ENCODE measurements around the gene ANKS1A.

ANKS1A gene

DNA sequence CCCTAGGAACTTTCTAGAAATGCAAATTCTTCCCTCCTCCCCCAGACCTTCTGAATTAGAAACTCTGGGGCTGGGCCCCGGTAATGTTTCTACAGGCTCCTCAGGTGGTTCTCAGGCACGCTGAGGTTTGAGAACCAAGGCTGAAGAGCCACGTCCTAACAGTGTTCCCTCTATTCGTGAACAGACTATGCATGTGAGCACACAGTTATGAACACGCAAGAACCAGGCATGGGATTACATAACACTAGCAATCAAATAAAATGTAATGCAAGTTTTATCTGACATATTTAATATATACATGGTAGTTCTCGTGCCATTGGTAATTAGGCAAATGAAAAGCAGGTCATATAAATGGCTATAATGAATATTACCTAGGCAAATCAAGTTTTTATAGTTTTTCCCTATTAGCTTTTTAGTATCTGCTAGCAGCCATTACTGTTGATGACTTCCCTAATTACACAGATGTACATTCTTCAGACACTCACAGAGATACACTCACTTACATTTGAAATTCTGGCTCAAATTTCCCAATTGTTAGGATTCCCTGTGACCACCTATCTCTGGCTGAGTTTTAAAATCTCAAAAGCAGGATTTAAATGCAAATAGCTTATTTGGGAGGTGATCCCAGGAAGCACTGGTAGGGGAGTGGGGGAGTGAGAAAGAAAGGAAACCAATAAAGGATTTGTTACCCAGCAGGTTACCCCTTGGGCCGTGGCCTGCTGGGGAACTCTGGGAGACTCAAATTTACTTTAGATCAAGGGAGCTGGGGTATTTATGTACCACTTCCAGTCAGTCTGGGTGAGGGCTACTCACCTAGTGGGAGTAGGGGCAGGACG is 148.0 kb downstream of the ANKS1A start:
- Histone ChIP-seq H3K27me3 (ENCODE audit: control insufficient read depth, insufficient read depth, low read length) (no peaks in the 10 kb centered on the region), H3K9me3 (ENCODE audit: control insufficient read depth, insufficient read depth, low read length) (no peaks in the 10 kb centered on the region), H3K36me3 (ENCODE audit: control insufficient read depth, insufficient read depth, low read length) (no peaks in the 10 kb centered on the region), H3K4me1 (ENCODE audit: control insufficient read depth, insufficient read depth, low read length) (peaks cover 14% of the 10 kb centered on the region), H3K27ac (ENCODE audit: low read length) (peak overlapping the region; percentile 80), H3K4me3 (ENCODE audit: low read length) (no peak overlapping the region)
- WGBS (ENCODE audit: insufficient coverage, insufficient read length), result no CpG with 5 or more reads among the region's 8 CpGs
- no peak for DNase-seq (ENCODE audit: low read depth, low spot score)

DNA sequence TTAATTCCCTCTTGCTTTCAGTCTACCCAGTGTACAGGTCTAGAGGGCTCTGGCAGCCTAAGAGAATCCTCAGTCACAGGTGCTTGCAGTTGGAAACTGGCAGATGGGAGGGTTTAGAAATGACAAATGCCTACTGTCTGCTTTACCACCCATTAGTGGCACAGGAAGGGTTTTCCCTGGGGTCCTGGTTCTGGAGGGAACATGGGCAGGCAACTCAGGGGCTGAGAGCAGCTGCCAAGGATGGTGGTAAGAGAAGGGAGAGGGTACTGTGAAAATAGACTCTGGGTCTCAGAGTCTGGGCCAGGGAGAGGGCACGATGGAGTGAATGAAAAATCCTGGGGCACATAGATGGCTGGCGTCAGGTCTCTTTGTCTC is 148.6 kb downstream of the ANKS1A start:
- H3K4me1 ChIP-seq (ENCODE audit: control insufficient read depth, insufficient read depth, low read length), result peaks cover 18% of the 10 kb centered on the region
- no peaks in the 10 kb centered on the region for H3K9me3 ChIP-seq (ENCODE audit: control insufficient read depth, insufficient read depth, low read length)
- H3K27ac ChIP-seq (ENCODE audit: low read length), result peak overlapping the region; percentile 80
- no peak for DNase-seq (ENCODE audit: low read depth, low spot score)
- no peaks in the 10 kb centered on the region for H3K36me3 ChIP-seq (ENCODE audit: control insufficient read depth, insufficient read depth, low read length)
- H3K4me3 ChIP-seq (ENCODE audit: low read length), result no peak overlapping the region
- no CpG with 5 or more reads among the region's 2 CpGs for WGBS (ENCODE audit: insufficient coverage, insufficient read length)
- no peaks in the 10 kb centered on the region for H3K27me3 ChIP-seq (ENCODE audit: control insufficient read depth, insufficient read depth, low read length)

DNA sequence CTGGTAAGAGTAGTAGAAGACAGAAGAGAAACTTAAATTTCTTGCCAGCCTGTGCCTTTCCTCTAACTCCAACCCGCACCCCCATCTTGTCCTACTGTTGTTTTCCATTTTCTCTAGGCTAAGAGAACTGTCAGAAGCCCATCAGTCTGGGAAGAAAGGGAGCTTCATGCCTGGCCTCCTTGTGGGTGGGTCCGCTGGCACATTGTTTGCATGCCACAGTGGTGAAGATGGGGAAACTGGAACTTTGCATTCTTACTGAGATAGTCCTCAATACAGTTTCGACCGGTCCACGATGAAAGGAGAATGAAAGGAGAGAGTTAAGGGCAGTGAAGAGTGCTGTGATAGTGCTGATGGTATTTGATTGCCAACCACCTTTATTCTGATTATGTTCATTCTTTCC is 149.0 kb downstream of the ANKS1A start:
- peak overlapping the region; percentile 80 for H3K27ac ChIP-seq (ENCODE audit: low read length)
- H3K4me3 ChIP-seq (ENCODE audit: low read length), result no peak overlapping the region
- no CpG with 5 or more reads among the region's 5 CpGs for WGBS (ENCODE audit: insufficient coverage, insufficient read length)
- DNase-seq (ENCODE audit: low read depth, low spot score), result no peak
- H3K9me3 ChIP-seq (ENCODE audit: control insufficient read depth, insufficient read depth, low read length), result no peaks in the 10 kb centered on the region
- peaks cover 21% of the 10 kb centered on the region for H3K4me1 ChIP-seq (ENCODE audit: control insufficient read depth, insufficient read depth, low read length)
- H3K27me3 ChIP-seq (ENCODE audit: control insufficient read depth, insufficient read depth, low read length), result no peaks in the 10 kb centered on the region
- H3K36me3 ChIP-seq (ENCODE audit: control insufficient read depth, insufficient read depth, low read length), result no peaks in the 10 kb centered on the region

DNA sequence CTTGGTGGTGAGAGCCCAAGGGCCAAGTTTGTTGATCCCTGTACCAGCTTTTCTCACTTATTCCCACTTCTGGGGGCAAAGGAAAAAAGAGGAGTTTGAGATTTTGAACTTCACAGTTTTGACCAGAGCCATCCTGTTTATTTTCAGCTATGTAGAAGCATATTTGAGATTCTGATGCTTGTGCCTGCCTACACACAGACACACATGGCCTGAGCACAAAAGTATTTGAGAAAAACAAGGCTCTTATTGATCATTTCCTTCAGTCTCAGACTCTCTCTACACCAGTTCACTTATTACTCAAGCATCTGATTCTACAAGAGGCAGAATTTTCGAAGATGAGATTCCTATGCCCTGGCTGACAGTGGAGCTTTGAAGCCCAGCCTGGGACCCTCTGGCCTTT is 151.3 kb downstream of the ANKS1A start:
- no CpG with 5 or more reads among the region's 1 CpG for WGBS (ENCODE audit: insufficient coverage, insufficient read length)
- Histone ChIP-seq H3K4me1 (ENCODE audit: control insufficient read depth, insufficient read depth, low read length) (peaks cover 24% of the 10 kb centered on the region), H3K36me3 (ENCODE audit: control insufficient read depth, insufficient read depth, low read length) (no peaks in the 10 kb centered on the region)

DNA sequence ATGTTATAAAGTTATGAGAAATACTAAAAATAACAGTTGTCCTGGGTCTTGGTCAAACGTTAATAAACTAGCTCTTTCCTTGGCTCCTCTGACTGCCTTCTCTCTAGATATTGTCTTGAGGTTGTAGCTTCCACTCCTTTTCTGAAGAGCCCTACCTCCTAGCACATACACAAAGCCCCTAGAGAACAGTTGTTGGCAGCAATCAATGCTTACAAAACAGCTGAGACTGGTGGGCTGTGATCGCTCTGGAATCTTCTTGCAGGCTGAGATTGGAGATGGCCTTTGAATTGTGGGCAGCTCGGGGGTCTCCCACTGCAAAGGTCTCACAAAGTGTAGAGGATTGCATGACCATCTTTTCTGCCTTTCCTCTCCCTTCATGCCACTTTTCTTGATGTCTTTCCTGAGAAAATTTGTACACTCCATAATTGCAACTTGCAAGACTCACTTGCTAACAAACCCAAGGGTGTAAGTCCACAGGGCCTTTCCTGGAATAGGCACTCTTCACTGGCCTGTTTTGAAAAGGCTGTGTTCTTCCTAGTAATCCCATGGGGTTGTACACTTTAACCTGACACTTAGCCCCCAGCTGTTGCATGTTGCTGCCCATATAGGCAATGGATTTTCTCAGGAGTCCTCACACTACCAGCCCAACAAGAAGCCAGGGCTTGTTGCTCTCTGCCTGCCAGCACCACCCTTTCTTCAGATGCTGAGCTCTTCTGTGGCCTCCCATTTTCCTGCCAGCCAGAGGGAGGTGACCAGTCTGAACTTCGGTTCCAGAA is 152.2 kb downstream of the ANKS1A start:
- H3K27ac ChIP-seq (ENCODE audit: low read length), result no peak overlapping the region
- H3K4me3 ChIP-seq (ENCODE audit: low read length), result no peak overlapping the region
- H3K9me3 ChIP-seq (ENCODE audit: control insufficient read depth, insufficient read depth, low read length), result no peaks in the 10 kb centered on the region
- H3K36me3 ChIP-seq (ENCODE audit: control insufficient read depth, insufficient read depth, low read length), result no peaks in the 10 kb centered on the region
- WGBS (ENCODE audit: insufficient coverage, insufficient read length), result no CpG with 5 or more reads among the region's 4 CpGs
- no peaks in the 10 kb centered on the region for H3K27me3 ChIP-seq (ENCODE audit: control insufficient read depth, insufficient read depth, low read length)
- H3K4me1 ChIP-seq (ENCODE audit: control insufficient read depth, insufficient read depth, low read length), result peaks cover 20% of the 10 kb centered on the region
- no peak for DNase-seq (ENCODE audit: low read depth, low spot score)

More for the DNA sequence above, 151.3 kb downstream of the ANKS1A start:
- DNase-seq (ENCODE audit: low read depth, low spot score), result no peak
- H3K27me3 ChIP-seq (ENCODE audit: control insufficient read depth, insufficient read depth, low read length), result no peaks in the 10 kb centered on the region
- H3K27ac ChIP-seq (ENCODE audit: low read length), result no peak overlapping the region
- no peak overlapping the region for H3K4me3 ChIP-seq (ENCODE audit: low read length)
- H3K9me3 ChIP-seq (ENCODE audit: control insufficient read depth, insufficient read depth, low read length), result no peaks in the 10 kb centered on the region

DNA sequence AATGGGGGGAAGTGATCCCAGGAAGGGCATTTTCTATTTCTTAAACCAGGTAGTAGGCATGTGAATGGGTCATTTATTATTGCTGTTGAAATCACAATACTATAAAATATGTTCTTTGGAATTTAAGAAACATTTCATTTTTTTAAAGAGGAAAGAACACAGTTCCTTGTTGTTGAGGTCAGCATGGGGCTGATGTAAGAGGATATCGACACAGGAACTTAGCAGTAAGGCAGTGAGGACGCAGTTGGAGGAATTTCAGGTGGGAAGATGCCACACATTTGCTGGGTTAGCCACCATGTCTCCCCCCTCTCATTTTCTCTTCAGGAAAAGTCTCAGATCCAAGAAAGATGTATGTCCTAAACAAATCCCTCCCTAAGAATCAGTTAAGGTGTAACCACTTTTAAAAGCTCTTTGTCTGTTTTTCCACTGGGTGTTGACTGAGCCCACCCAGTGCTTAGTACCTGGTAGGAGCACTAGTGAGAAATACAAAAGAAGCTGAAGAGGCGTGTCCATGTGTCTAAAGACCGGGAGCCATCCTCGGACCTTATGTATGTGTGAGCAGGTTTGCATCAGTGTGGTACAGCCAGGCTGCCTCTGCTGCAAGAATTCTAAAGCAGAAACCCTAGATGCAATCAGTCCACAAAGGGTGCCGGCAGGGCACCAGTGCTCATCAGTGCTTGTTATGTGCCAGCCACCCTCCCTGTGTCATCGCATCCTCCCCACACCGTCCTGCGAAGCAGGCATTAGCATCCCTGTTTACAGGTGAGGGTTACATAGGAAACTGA is 153.2 kb downstream of the ANKS1A start:
- no peak for DNase-seq (ENCODE audit: low read depth, low spot score)
- H3K4me3 ChIP-seq (ENCODE audit: low read length), result no peak overlapping the region
- H3K27me3 ChIP-seq (ENCODE audit: control insufficient read depth, insufficient read depth, low read length), result no peaks in the 10 kb centered on the region
- no peak overlapping the region for H3K27ac ChIP-seq (ENCODE audit: low read length)
- WGBS (ENCODE audit: insufficient coverage, insufficient read length), result no CpG with 5 or more reads among the region's 9 CpGs
- H3K9me3 ChIP-seq (ENCODE audit: control insufficient read depth, insufficient read depth, low read length), result no peaks in the 10 kb centered on the region
- H3K36me3 ChIP-seq (ENCODE audit: control insufficient read depth, insufficient read depth, low read length), result no peaks in the 10 kb centered on the region
- H3K4me1 ChIP-seq (ENCODE audit: control insufficient read depth, insufficient read depth, low read length), result peaks cover 20% of the 10 kb centered on the region

DNA sequence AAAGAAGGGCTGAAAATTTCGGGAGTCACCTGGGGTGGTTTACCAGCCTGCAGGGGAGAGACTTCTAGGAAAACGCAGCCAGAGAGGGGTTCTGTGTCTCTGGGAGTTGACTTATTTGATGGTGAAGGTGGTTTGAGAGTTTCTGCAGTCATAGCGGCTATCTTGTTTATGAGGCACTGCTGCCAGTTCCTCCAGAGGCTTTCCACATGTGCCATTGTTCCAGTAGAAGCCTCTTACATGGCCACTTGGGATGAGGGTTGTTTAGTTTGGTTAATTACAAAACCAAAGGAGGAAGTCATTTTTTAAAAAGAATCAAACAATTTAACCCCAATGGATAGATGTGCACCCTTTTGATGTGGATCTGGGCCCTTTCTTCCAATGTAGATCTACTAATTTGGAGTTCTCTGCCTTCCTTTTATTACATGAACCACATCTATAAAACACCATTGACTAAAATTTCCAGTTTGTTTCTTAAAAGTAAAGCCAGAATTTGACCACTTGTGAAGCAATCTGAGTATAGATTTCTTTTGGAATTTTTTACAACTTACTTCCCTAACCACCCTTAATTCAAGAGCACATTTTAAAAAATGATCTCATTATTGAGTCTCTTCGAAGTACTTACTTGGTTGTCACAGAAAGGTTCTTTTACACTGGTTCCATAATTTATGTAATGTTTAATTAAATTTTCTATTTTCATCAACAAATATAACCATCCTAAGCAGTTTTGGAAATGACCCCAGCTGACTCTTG is 154.5 kb downstream of the ANKS1A start:
- H3K9me3 ChIP-seq (ENCODE audit: control insufficient read depth, insufficient read depth, low read length), result no peaks in the 10 kb centered on the region
- no peaks in the 10 kb centered on the region for H3K36me3 ChIP-seq (ENCODE audit: control insufficient read depth, insufficient read depth, low read length)
- peaks cover 19% of the 10 kb centered on the region for H3K4me1 ChIP-seq (ENCODE audit: control insufficient read depth, insufficient read depth, low read length)
- no peaks in the 10 kb centered on the region for H3K27me3 ChIP-seq (ENCODE audit: control insufficient read depth, insufficient read depth, low read length)
- H3K4me3 ChIP-seq (ENCODE audit: low read length), result no peak overlapping the region
- no CpG with 5 or more reads among the region's 4 CpGs for WGBS (ENCODE audit: insufficient coverage, insufficient read length)
- no peak for DNase-seq (ENCODE audit: low read depth, low spot score)
- no peak overlapping the region for H3K27ac ChIP-seq (ENCODE audit: low read length)

DNA sequence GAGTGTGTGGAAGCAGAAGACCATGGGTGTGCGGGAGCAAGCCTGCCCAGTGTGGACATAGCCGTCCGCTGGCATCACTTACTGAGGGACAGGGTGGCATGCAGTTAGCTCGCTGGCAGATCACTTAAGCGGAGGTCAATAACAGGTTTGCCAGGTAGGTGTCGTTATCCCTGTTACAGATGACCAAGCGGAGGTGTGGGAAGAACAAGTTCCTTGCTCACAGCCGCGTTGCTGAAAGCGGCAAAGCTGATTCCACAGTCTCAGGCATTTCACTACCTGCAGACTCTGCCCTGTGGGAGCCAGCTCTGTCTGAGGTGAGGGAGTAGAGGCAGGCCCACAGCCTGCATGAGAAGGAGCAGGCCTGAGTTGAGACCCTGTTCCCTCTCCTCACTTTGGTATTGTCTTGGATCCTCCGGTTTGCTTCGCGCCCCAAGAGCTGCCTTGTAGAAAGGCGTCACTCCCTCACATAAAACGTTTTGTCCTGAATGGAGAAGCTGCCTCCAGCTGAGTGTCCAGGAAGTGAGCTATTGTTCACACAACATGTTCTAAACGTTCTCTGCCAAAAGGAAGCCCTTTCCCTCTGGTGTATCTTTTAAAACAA is 155.2 kb downstream of the ANKS1A start:
- Histone ChIP-seq H3K9me3 (ENCODE audit: control insufficient read depth, insufficient read depth, low read length) (no peaks in the 10 kb centered on the region), H3K27ac (ENCODE audit: low read length) (no peak overlapping the region), H3K36me3 (ENCODE audit: control insufficient read depth, insufficient read depth, low read length) (no peaks in the 10 kb centered on the region), H3K4me3 (ENCODE audit: low read length) (no peak overlapping the region), H3K27me3 (ENCODE audit: control insufficient read depth, insufficient read depth, low read length) (no peaks in the 10 kb centered on the region), H3K4me1 (ENCODE audit: control insufficient read depth, insufficient read depth, low read length) (peaks cover 21% of the 10 kb centered on the region)
- DNase-seq (ENCODE audit: low read depth, low spot score), result no peak
- WGBS (ENCODE audit: insufficient coverage, insufficient read length), result no CpG with 5 or more reads among the region's 16 CpGs

DNA sequence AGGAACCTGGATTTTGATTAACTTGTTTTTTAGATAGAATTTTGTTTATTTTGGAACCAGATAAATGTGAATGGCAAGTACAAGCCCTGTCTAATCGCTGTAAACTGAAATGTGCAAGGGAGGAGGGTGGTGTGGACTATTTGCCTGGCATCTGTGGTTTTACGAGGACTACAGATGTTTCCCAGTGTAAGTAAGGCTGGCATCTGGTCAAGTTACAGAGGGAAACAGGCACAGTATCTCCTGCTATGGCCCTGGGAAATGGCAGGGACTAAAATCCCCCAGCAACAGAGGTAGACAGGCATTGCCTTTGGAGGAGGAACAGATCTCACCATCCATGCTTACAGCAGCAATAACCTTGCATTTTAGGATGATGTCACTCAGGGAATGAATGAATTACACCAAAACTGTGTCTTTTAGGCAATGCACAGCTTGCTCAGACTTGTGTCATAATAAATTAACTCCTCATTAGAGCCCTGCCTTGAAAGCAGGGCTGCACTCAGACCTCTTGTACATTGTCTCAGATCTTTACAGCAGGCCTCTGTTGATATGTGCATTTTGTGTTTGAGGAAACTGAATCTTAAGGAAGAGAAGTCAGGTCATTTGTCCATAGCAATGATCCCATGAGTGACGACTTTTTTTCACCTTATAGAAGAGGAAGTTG is 155.8 kb downstream of the ANKS1A start:
- DNase-seq (ENCODE audit: low read depth, low spot score), result no peak
- no peaks in the 10 kb centered on the region for H3K36me3 ChIP-seq (ENCODE audit: control insufficient read depth, insufficient read depth, low read length)
- no CpG with 5 or more reads among the region's 3 CpGs for WGBS (ENCODE audit: insufficient coverage, insufficient read length)
- H3K27ac ChIP-seq (ENCODE audit: low read length), result no peak overlapping the region
- no peaks in the 10 kb centered on the region for H3K9me3 ChIP-seq (ENCODE audit: control insufficient read depth, insufficient read depth, low read length)
- H3K4me3 ChIP-seq (ENCODE audit: low read length), result no peak overlapping the region
- no peaks in the 10 kb centered on the region for H3K27me3 ChIP-seq (ENCODE audit: control insufficient read depth, insufficient read depth, low read length)
- peaks cover 21% of the 10 kb centered on the region for H3K4me1 ChIP-seq (ENCODE audit: control insufficient read depth, insufficient read depth, low read length)

Measured in iPS DF 6.9 (cell line).